Smooth muscle cell (in vitro differentiated cells): ENCODE measurements around the gene SEZ6L. TPM values are rescaled to one million over a fixed set of nuclear protein-coding genes. Genes with fewer than 3 reads are reported as not detected.

Experiments
- DNase-seq: peaks from one replicate; lab custom pipeline; 2025; ENCODE audit not compliant: unreplicated experiment; lab: John Stamatoyannopoulos, UW
- H2AFZ ChIP-seq: fragments of 200-600 bp; sonication (generic); 2 replicates; pipeline ENCODE4 v1.6.0; 2016; ENCODE audit warnings: antibody characterized with exemption, low read depth, mild to moderate bottlenecking
- H3F3A ChIP-seq: fragments of 200-600 bp; sonication (generic); 2 replicates; pipeline ENCODE4 v1.6.0; 2017; ENCODE audit warnings: antibody characterized with exemption, low read depth
- H3K27ac ChIP-seq: fragments of 200-600 bp; sonication (generic); 2 replicates; pipeline ENCODE4 v1.5.1; 2016; ENCODE audit warnings: low read depth, mild to moderate bottlenecking
- H3K27me3 ChIP-seq: fragments of 200-600 bp; sonication (generic); 2 replicates; pipeline ENCODE4 v1.6.1; 2016; ENCODE audit warnings: low read depth, mild to moderate bottlenecking
- H3K36me3 ChIP-seq: fragments of 200-600 bp; sonication (generic); 2 replicates; pipeline ENCODE4 v1.5.1; 2016; ENCODE audit warnings: low read depth
- H3K4me1 ChIP-seq: fragments of 200-600 bp; sonication (generic); 2 replicates; pipeline ENCODE4 v1.5.1; 2016; ENCODE audit warnings: low read depth
- H3K4me2 ChIP-seq: fragments of 200-600 bp; sonication (generic); 2 replicates; pipeline ENCODE4 v1.6.0; 2016; ENCODE audit warnings: mild to moderate bottlenecking
- H3K4me3 ChIP-seq: fragments of 200-600 bp; sonication (generic); 2 replicates; pipeline ENCODE4 v1.5.1; 2016; ENCODE audit warnings: mild to moderate bottlenecking
- H3K79me2 ChIP-seq: fragments of 200-600 bp; sonication (generic); 2 replicates; pipeline ENCODE4 v1.6.0; 2016; ENCODE audit warnings: low read depth, mild to moderate bottlenecking
- H3K9ac ChIP-seq: fragments of 200-600 bp; sonication (generic); 2 replicates; pipeline ENCODE4 v1.6.0; 2016; ENCODE audit warnings: low read depth
- H3K9me3 ChIP-seq: fragments of 200-600 bp; sonication (generic); replicated peaks from 2 replicates; pipeline ENCODE4 v1.5.1; 2016; ENCODE audit warnings: low read depth
- H4K20me1 ChIP-seq: fragments of 200-600 bp; sonication (generic); 2 replicates; pipeline ENCODE4 v1.6.0; 2016; ENCODE audit warnings: low read depth
- WGBS: methylation state at CpG from one replicate; pipeline ENCODE4 v1.1.7; 2016; ENCODE audit warnings: low lambda C conversion rate; 5-methylcytosine and 5-hydroxymethylcytosine counted together
- polyA plus RNA-seq: library from polyadenylated mRNA; unstranded; fragments of >200 nt; fragmentation: Nextera tagmentation; extraction: Ambion mirVana; gene quantifications from 2 replicates; pipeline ENCODE4 v1.2.1, GENCODE V29; 2016
- total RNA-seq: library from RNA; depleted of rRNA; stranded (reverse); fragments of >200 nt; gene quantifications from 2 replicates; pipeline ENCODE4 v1.2.3, GENCODE V29; 2014
- TF ChIP-seq, protein P1 (sequence below): fragments of 200-600 bp; sonication (generic); IDR thresholded peaks from 2 replicates; pipeline ENCODE4 v1.5.1; 2017; ENCODE audit warnings: borderline replicate concordance, mild to moderate bottlenecking, antibody characterized with exemption; ENCODE audit not compliant: insufficient read depth, poor library complexity, severe bottlenecking

SEZ6L gene
- total and polyA plus RNA-seq, 2 experiments from 2014 or later = 2.1 TPM

DNA sequence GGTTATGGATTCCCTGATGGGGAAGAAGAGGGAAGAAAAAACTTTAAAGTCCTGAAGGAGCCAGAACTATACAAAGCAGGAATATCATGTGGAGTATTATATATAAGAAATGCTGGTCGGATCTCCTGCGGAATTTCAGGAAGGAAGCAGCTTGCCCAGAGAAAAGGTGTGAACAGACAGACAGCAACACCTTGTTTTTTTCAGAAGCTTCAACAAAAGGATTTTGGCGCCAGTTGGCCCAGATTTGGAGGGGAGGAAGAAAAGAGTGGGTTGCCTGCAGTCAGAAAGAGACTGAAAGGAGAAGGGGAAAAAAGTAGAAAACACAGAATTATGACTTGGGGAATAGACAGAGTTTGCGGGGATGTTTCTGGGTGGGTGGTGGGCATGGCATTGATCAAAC, 45.2 kb downstream of the SEZ6L start:
- Histone ChIP-seq H3K36me3 (no peaks in the 10 kb centered on the region), H3K4me1 (peaks cover 4% of the 10 kb centered on the region), H3F3A (no peaks in the 10 kb centered on the region), H3K4me3 (no peak overlapping the region), H3K4me2 (no peak overlapping the region), H2AFZ (no peak overlapping the region), H3K27me3 (peaks cover 7% of the 10 kb centered on the region), H3K27ac (no peak overlapping the region), H4K20me1 (no peaks in the 10 kb centered on the region), H3K79me2 (no peaks in the 10 kb centered on the region), H3K9ac (no peak overlapping the region), H3K9me3 (no peaks in the 10 kb centered on the region)
- TF ChIP-seq, protein P1, sequence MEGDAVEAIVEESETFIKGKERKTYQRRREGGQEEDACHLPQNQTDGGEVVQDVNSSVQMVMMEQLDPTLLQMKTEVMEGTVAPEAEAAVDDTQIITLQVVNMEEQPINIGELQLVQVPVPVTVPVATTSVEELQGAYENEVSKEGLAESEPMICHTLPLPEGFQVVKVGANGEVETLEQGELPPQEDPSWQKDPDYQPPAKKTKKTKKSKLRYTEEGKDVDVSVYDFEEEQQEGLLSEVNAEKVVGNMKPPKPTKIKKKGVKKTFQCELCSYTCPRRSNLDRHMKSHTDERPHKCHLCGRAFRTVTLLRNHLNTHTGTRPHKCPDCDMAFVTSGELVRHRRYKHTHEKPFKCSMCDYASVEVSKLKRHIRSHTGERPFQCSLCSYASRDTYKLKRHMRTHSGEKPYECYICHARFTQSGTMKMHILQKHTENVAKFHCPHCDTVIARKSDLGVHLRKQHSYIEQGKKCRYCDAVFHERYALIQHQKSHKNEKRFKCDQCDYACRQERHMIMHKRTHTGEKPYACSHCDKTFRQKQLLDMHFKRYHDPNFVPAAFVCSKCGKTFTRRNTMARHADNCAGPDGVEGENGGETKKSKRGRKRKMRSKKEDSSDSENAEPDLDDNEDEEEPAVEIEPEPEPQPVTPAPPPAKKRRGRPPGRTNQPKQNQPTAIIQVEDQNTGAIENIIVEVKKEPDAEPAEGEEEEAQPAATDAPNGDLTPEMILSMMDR = no peak
- 90% methylated on average over 4 of the region's 4 CpGs for WGBS
- no peak for DNase-seq

DNA sequence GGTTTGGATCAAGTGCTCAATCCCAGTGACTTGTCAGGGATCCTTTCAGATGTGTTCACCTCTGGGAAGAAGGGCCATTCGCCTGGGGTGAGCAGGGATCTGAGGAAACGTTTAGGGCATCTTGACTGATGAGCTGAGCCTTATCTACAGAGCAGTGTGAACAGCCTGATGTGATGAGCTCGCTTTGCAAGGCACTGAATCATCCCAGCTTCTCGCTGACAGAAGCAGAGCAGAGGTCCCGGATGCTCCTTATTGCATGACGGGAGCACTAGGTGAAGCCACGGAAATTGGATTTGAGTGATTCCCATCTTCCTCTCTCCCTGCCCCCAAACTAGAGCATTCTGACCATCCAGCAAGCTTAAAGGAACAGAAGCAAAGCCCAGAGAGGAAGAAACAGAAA, 46.5 kb downstream of the SEZ6L start:
- DNase-seq = no peak
- H3K4me2 ChIP-seq = no peak overlapping the region
- WGBS = 28% methylated on average over 7 of the region's 7 CpGs
- H3K4me3 ChIP-seq = no peak overlapping the region
- no peaks in the 10 kb centered on the region for H3K79me2 ChIP-seq
- peaks cover 4% of the 10 kb centered on the region for H3K4me1 ChIP-seq
- TF ChIP-seq, protein P1 = no peak
- H3K36me3 ChIP-seq = no peaks in the 10 kb centered on the region
- no peak overlapping the region for H3K27ac ChIP-seq
- H3K27me3 ChIP-seq = peaks cover 7% of the 10 kb centered on the region
- no peaks in the 10 kb centered on the region for H3F3A ChIP-seq
- no peaks in the 10 kb centered on the region for H3K9me3 ChIP-seq
- no peak overlapping the region for H2AFZ ChIP-seq
- H3K9ac ChIP-seq = no peak overlapping the region
- H4K20me1 ChIP-seq = no peaks in the 10 kb centered on the region

DNA sequence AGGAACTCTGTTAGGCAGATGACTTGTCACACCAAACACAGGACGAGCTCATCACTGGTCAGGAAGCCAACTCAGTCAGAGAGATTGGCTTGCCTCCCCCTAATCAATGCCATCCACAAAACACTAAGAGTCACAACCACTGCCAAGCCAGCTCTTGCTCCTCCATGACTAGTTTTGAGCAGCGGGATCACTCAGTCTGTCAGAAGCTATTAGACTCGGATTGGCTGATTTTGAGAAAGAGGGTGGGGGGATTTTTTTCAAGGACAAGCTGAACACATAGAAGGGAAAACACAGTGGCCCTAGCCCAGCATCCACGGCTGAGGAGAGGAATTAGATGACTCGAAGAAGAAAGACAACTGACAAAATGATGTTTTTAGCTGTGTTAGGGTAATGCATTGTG, 55.9 kb downstream of the SEZ6L start:
- Histone ChIP-seq H3K4me2 (no peak overlapping the region), H2AFZ (no peak overlapping the region), H3K4me3 (no peak overlapping the region), H3K27ac (no peak overlapping the region), H3K4me1 (no peaks in the 10 kb centered on the region), H3F3A (no peaks in the 10 kb centered on the region), H3K9me3 (no peaks in the 10 kb centered on the region), H3K36me3 (no peaks in the 10 kb centered on the region), H3K27me3 (peaks cover 3% of the 10 kb centered on the region), H3K79me2 (no peaks in the 10 kb centered on the region), H3K9ac (no peak overlapping the region), H4K20me1 (no peaks in the 10 kb centered on the region)
- TF ChIP-seq, protein P1 = no peak
- no peak for DNase-seq
- 73% methylated on average over 5 of the region's 5 CpGs for WGBS

DNA sequence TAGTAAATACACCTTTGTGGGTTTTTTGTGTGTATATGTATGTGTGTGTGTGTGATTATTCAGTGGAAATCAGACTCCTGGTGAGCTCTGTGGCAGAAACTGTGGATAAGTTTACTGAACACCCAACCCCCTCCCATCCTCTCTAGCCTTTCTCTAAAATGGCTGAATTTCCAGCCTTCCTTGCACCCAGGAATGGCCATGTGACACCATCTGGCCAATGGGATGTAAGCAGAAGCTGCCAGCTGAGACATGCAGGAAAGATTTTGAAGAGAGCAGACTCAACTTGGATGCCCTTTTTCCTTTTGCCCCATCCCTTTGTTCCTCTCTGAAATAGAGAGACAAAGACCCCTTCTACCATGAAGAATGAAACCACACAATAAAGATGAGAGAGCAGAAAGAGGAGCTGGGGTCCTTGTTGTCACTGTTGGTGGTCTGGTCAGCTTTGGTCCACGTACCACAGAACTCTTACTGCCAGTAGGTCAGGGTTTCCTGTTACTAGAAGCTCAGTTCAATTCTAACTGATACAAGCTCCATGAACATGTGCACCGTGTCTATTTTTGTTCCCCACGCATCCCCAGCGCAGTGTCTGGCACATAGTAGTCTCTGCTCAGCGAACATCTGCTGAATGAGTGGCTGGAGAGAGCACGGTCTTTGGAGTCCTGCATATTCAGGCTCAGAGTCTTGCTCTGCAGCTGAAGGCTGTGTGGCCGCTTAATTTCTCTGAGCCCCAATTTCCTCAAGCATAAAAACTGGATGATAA, 57.5 kb downstream of the SEZ6L start:
- no peak overlapping the region for H3K4me2 ChIP-seq
- no peaks in the 10 kb centered on the region for H3F3A ChIP-seq
- H3K27ac ChIP-seq = no peak overlapping the region
- H4K20me1 ChIP-seq = no peaks in the 10 kb centered on the region
- H3K4me1 ChIP-seq = no peaks in the 10 kb centered on the region
- TF ChIP-seq, protein P1 = no peak
- H3K9ac ChIP-seq = no peak overlapping the region
- H2AFZ ChIP-seq = no peak overlapping the region
- no peak overlapping the region for H3K4me3 ChIP-seq
- no peaks in the 10 kb centered on the region for H3K36me3 ChIP-seq
- WGBS = 93% methylated on average over 7 of the region's 7 CpGs
- H3K27me3 ChIP-seq = peaks cover 3% of the 10 kb centered on the region
- no peak for DNase-seq
- H3K79me2 ChIP-seq = no peaks in the 10 kb centered on the region
- no peaks in the 10 kb centered on the region for H3K9me3 ChIP-seq
